Loucy (cell line): ENCODE results near the gene CYP2D6.

Experiments used
- H2AFZ ChIP-seq: fragments of 200-600 bp; sonication (generic); 2 replicates; pipeline ENCODE4 v1.6.0; 2016; ENCODE audit warnings: antibody characterized with exemption, mild to moderate bottlenecking, low read length, moderate library complexity
- H3F3A ChIP-seq: fragments of 200-600 bp; 2 replicates; pipeline ENCODE4 v1.6.0; 2016; ENCODE audit warnings: antibody characterized with exemption, low read depth, mild to moderate bottlenecking
- H3K27me3 ChIP-seq: fragments of 200-600 bp; sonication (generic); 2 replicates; pipeline ENCODE4 v1.6.1; 2014; ENCODE audit warnings: low read length, mild to moderate bottlenecking; ENCODE audit not compliant: insufficient read depth, poor library complexity, severe bottlenecking
- H3K36me3 ChIP-seq: fragments of 200-600 bp; sonication (generic); 2 replicates; pipeline ENCODE4 v1.6.1; 2016; ENCODE audit warnings: low read length; ENCODE audit not compliant: insufficient read depth
- H3K4me1 ChIP-seq: fragments of 200-600 bp; sonication (generic); 2 replicates; pipeline ENCODE4 v1.5.1; 2014; ENCODE audit warnings: low read length, mild to moderate bottlenecking; ENCODE audit not compliant: insufficient read depth, poor library complexity, severe bottlenecking
- H3K4me2 ChIP-seq: fragments of 200-600 bp; sonication (generic); 2 replicates; pipeline ENCODE4 v1.6.0; 2014; ENCODE audit warnings: antibody characterized with exemption, low read length, low read depth, mild to moderate bottlenecking; ENCODE audit not compliant: poor library complexity, severe bottlenecking
- H3K4me3 ChIP-seq: fragments of 200-600 bp; sonication (generic); 2 replicates; pipeline ENCODE4 v1.5.1; 2014; ENCODE audit warnings: low read length, mild to moderate bottlenecking, mixed read lengths; ENCODE audit not compliant: poor library complexity, severe bottlenecking
- H3K79me2 ChIP-seq: fragments of 200-600 bp; sonication (generic); 2 replicates; pipeline ENCODE4 v1.6.1; 2014; ENCODE audit warnings: low read length; ENCODE audit not compliant: insufficient read depth
- H3K9ac ChIP-seq: fragments of 200-600 bp; sonication (generic); 2 replicates; pipeline ENCODE4 v1.6.0; 2014; ENCODE audit warnings: mild to moderate bottlenecking, low read depth, low read length, moderate library complexity; ENCODE audit not compliant: poor library complexity, severe bottlenecking
- H3K9me2 ChIP-seq: fragments of 200-600 bp; sonication (generic); replicated peaks from 2 replicates; pipeline ENCODE4 v1.6.1; 2016; ENCODE audit warnings: low read depth, low read length, mixed read lengths
- H3K9me3 ChIP-seq: fragments of 200-600 bp; sonication (generic); 2 replicates; pipeline ENCODE4 v1.6.1; 2014; ENCODE audit warnings: mild to moderate bottlenecking, antibody characterized with exemption, low read length, low read depth; ENCODE audit not compliant: insufficient read depth
- H4K20me1 ChIP-seq: fragments of 200-600 bp; sonication (generic); 2 replicates; pipeline ENCODE4 v1.6.0; 2014; ENCODE audit warnings: antibody characterized with exemption, low read length, mild to moderate bottlenecking; ENCODE audit not compliant: insufficient read depth, poor library complexity, severe bottlenecking
- CTCF ChIP-seq: fragments of 200-600 bp; sonication (generic); conservative IDR thresholded peaks from 2 replicates; pipeline ENCODE4 v1.5.1; 2014; ENCODE audit warnings: mild to moderate bottlenecking, antibody characterized with exemption, low read length
- EZH2phosphoT487 ChIP-seq: fragments of 200-600 bp; IDR thresholded peaks from 2 replicates; pipeline ENCODE4 v1.6.1; 2018; ENCODE audit warnings: antibody characterized with exemption, mild to moderate bottlenecking, moderate library complexity, borderline replicate concordance

The CYP2D6 gene

DNA sequence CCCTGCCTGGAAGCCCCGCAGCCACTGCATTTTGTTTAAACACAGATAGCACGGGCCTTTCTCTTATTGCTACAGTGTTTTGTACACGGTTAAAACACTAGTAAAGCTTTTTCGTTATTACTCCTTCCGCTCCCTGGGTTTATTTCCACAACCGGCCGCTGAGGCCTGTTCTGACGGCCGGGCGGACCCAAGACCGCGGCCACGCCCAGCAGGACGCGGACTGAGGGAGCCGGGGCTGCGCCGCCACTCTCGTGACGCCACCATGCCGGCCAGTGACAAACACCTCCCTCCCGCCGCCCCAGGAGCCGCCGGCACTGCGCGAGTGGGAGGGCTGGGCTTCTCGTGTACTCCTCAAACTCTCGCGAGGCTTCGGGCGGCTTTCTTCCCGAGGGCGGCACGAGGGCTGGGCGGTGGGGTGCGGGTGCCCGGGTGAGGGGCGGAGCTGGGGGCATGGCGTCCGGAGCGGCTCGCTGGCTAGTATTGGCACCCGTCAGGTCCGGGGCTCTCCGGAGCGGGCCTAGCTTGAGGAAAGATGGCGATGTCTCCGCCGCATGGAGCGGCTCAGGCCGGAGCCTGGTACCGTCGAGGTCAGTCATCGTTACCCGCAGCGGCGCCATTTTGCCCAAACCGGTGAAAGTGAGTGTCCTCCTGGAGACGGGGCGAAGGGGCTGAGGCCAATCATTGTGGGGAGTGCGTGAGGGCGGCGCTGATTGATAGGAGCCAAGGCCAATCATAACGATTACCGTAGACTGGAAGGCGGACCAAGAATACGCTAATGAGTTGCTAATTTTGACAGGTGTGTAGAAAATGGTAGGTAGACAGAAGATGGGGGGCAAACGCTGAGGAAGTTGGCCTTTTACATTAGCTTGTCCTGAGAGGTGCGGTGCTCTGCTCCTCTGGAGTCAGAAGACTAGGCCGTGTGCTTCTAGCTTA lies 51.0 kb downstream of the CYP2D6 start, which contains the start of gene SMDT1:
TSS of gene SMDT1 (plus strand) at position 382 of the 933 bp plus-strand sequence. CDS start at position 451, 69 bp downstream.
- Histone ChIP-seq H3K9me2 (no peaks in the 10 kb centered on the region), H3K4me2 (peak within 1 kb of the TSS; percentile 89), H3K9me3 (no peaks in the 10 kb centered on the region)

GRCh38 chr22:42078469-42079318 lies 51.9 kb downstream of the CYP2D6 start:
- no peaks in the 10 kb centered on the region for H3F3A ChIP-seq
- peak overlapping the region; percentile 97 for H3K4me3 ChIP-seq
- no peaks in the 10 kb centered on the region for H3K9me3 ChIP-seq
- H2AFZ ChIP-seq: peak overlapping the region; percentile 95
- no peaks in the 10 kb centered on the region for H3K27me3 ChIP-seq
- H3K9me2 ChIP-seq: no peaks in the 10 kb centered on the region
- peaks cover 36% of the 10 kb centered on the region for H3K79me2 ChIP-seq
- peak overlapping the region; percentile 72 for H3K4me2 ChIP-seq
- TF ChIP-seq CTCF (no peak), EZH2phosphoT487 (no peak)
- peak overlapping the region; percentile 89 for H3K9ac ChIP-seq
- peaks cover 24% of the 10 kb centered on the region for H3K4me1 ChIP-seq
- peaks cover 4% of the 10 kb centered on the region for H4K20me1 ChIP-seq
- peaks cover 12% of the 10 kb centered on the region; the same call in 1 of the 2 replicates for H3K36me3 ChIP-seq

More for the DNA sequence above, 51.0 kb downstream of the CYP2D6 start, which contains the start of gene SMDT1:
- no peaks in the 10 kb centered on the region for H3K27me3 ChIP-seq
- peak within 1 kb of the TSS; percentile 89 for H3K9ac ChIP-seq
- peak within 1 kb of the TSS; percentile 95 for H2AFZ ChIP-seq
- H3K4me1 ChIP-seq: peaks cover 24% of the 10 kb centered on the region
- no peak for TF ChIP-seq EZH2phosphoT487
- peak within 1 kb of the TSS; percentile 97 for H3K4me3 ChIP-seq
- H3F3A ChIP-seq: no peaks in the 10 kb centered on the region
- H3K36me3 ChIP-seq: peaks cover 14% of the 10 kb centered on the region; the same call in 1 of the 2 replicates
- peaks cover 4% of the 10 kb centered on the region for H4K20me1 ChIP-seq
- H3K79me2 ChIP-seq: peaks cover 40% of the 10 kb centered on the region

DNA sequence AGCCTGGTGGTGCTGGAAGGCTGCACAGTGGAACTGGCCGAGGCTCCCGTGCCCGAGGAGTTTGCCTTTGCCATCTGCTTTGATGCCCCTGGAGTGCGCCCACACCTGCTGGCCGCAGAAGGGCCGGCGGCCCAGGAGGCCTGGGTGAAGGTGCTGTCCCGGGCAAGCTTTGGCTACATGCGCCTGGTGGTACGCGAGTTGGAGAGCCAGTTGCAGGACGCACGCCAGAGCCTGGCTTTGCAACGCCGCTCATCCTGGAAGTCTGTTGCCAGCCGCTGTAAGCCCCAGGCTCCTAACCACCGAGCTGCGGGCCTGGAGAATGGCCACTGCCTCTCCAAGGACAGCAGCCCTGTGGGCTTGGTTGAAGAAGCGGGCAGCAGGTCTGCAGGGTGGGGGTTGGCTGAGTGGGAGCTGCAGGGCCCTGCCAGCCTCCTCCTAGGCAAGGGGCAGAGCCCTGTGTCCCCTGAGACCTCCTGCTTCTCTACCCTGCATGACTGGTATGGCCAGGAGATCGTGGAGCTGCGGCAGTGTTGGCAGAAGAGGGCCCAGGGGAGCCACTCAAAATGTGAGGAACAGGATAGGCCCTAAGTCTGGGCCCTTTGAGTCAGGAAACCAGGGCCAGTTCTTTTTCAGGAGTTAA lies 53.0 kb downstream of the CYP2D6 start:
- Histone ChIP-seq H3K4me2 (no peak overlapping the region), H3F3A (no peaks in the 10 kb centered on the region), H3K79me2 (peaks cover 26% of the 10 kb centered on the region), H3K9me2 (no peaks in the 10 kb centered on the region), H3K9me3 (no peaks in the 10 kb centered on the region), H3K4me3 (no peak overlapping the region), H2AFZ (no peak overlapping the region), H3K9ac (no peak overlapping the region), H3K4me1 (peaks cover 24% of the 10 kb centered on the region), H3K36me3 (peaks cover 2% of the 10 kb centered on the region; the same call in 1 of the 2 replicates), H3K27me3 (no peaks in the 10 kb centered on the region), H4K20me1 (peaks cover 4% of the 10 kb centered on the region)
- TF ChIP-seq CTCF (no peak), EZH2phosphoT487 (no peak)
